Spinal cord (tissue), 10 donors: ENCODE measurements around the gene EIF4G3. TPM values are rescaled to one million over a fixed set of nuclear protein-coding genes. Genes with fewer than 3 reads are reported as not detected.

Experiments
- DNase-seq, 6 donors: peaks; one replicate each; pipeline versions ENCODE4 v3.0.0 to v3.0.0-alpha.2; 2013 to 2015; ENCODE audit warnings: low spot score in 6 of 6, low read depth in 4 of 6
- H3K27ac ChIP-seq: one replicate; pipeline ENCODE4 v1.5.1; 2013; ENCODE audit warnings: low read depth, low read length, control low read depth
- H3K27me3 ChIP-seq: one replicate; pipeline ENCODE4 v1.6.1; 2013; ENCODE audit warnings: low read length; ENCODE audit not compliant: control insufficient read depth, insufficient read depth
- H3K36me3 ChIP-seq: one replicate; pipeline ENCODE4 v1.6.1; 2013; ENCODE audit warnings: low read length; ENCODE audit not compliant: control insufficient read depth, insufficient read depth
- H3K4me1 ChIP-seq: one replicate; pipeline ENCODE4 v1.6.1; 2013; ENCODE audit warnings: low read length; ENCODE audit not compliant: control insufficient read depth, insufficient read depth
- H3K4me3 ChIP-seq: one replicate; pipeline ENCODE4 v1.5.1; 2013; ENCODE audit warnings: low read depth, low read length, control low read depth
- H3K9me3 ChIP-seq: one replicate; pipeline ENCODE4 v1.6.1; 2013; ENCODE audit warnings: low read length; ENCODE audit not compliant: control insufficient read depth, insufficient read depth
- WGBS: methylation state at CpG from one replicate; pipeline ENCODE4 v1.1.5; 2013; ENCODE audit warnings: missing lambda C conversion rate; ENCODE audit not compliant: insufficient coverage; 5-methylcytosine and 5-hydroxymethylcytosine counted together
- polyA plus RNA-seq, 2 donors: library from polyadenylated mRNA; unstranded; fragments of 120-200 nt; gene quantifications; one replicate each; pipeline ENCODE4 v1.2.1, GENCODE V29; 2013; ENCODE audit not compliant: insufficient read length in 2 of 2
- small RNA-seq: library from RNA; depleted of rRNA; stranded (forward); fragments of <200 nt; gene quantifications from one replicate; pipeline ENCODE3, GENCODE V24; 2014; ENCODE audit warnings: low replicate concordance
- total RNA-seq, 2 donors: library from RNA; depleted of rRNA in 1 of 2; stranded (reverse); fragments of 120-200 nt in 1 of 2; fragments of >200 nt in 1 of 2; gene quantifications; one replicate each; pipeline versions ENCODE4 v1.2.3 to v1.2.4, GENCODE V29; 2013 to 2014
- donor health status: healthy.

The EIF4G3 gene
- total and polyA plus RNA-seq, 4 donors, result 68.7 to 111 (median 91.9) TPM

DNA sequence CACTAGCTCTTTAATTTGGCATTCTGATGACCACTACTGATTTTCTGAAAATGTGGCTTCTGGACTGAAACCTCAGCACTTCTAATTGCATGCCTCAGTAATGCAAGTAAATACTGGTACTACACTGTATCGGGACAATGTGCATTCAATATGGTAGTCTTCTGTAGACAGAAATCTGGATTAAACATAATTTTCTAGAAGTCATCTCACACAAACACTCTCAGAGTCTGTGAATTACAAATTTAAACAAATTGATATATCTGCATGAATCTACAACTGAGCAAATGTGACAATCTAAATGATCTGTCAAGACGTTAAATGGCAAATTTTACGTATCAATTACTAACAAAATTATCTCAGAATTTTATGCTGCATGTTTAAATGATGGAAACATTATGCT is 413.3 kb downstream of the EIF4G3 start:
- H3K27me3 ChIP-seq, result no peaks in the 10 kb centered on the region
- H3K36me3 ChIP-seq, result peaks cover 64% of the 10 kb centered on the region
- WGBS, result no CpG with 5 or more reads among the region's 3 CpGs
- no peak overlapping the region for H3K27ac ChIP-seq
- H3K4me1 ChIP-seq, result no peaks in the 10 kb centered on the region
- no peak overlapping the region for H3K4me3 ChIP-seq
- no peak for DNase-seq
- H3K9me3 ChIP-seq, result no peaks in the 10 kb centered on the region

DNA sequence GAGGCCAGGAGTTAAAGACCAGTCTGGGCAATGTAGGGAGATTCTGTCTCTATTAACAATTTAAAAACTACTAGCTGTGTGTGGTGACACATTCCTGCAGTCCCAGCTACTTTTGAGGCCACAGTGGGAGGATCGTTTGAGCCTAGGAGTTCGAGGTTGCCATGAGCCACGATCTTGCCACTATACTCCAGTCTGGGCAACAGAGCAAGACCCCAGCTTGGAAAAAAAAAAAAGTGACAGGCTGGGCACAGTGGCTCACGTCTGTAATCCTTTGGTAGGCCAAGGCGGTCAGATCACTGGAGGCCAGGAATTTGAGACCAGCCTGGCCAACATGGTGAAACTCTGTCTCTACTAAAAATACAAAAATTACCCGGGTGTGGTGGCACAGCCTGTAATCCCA is 416.4 kb downstream of the EIF4G3 start:
- WGBS, result 97% methylated on average over 6 of the region's 6 CpGs
- Histone ChIP-seq H3K27ac (no peak overlapping the region), H3K4me3 (no peak overlapping the region), H3K36me3 (peaks cover 61% of the 10 kb centered on the region), H3K27me3 (no peaks in the 10 kb centered on the region), H3K4me1 (no peaks in the 10 kb centered on the region), H3K9me3 (no peaks in the 10 kb centered on the region)
- no peak for DNase-seq

Small RNA genes within 50 kb of the gene (small RNA-seq; reads per million reads assigned to genes)
- gene AL627311.1 (not detected), gene MIR1256 (0.08 reads per million), gene RNU7-200P (not detected)

Other genes starting within 250 kb of the EIF4G3 start
- 10 to 100 TPM; 21.2 to 33.9 TPM for gene ECE1, start 113.6 kb upstream of the EIF4G3 start, total RNA-seq
- gene ECE1, start 113.6 kb upstream of the EIF4G3 start, polyA plus RNA-seq, result 10 to 100 TPM; 26.3 to 27.9 TPM